NB4 (cell line): ENCODE measurements around the gene ATP7A.
"Not testable (repeated sequence)": the region's sequence is repeated elsewhere in the genome, so short reads cannot be mapped to it uniquely, and the experiment has no call there.

Experiments
- DNase-seq: peaks from one replicate; pipeline ENCODE4 v3.0.0; 2010; ENCODE audit warnings: low read depth
- H3K4me3 ChIP-seq: one replicate; pipeline ENCODE4 v1.5.1; 2011; ENCODE audit warnings: mild to moderate bottlenecking, low read depth, low read length, moderate library complexity
- MYC ChIP-seq: IDR thresholded peaks from 2 replicates; pipeline ENCODE4 v1.6.1; 2011; ENCODE audit warnings: low read depth, low read length
- POLR2A ChIP-seq: IDR thresholded peaks from 2 replicates; pipeline ENCODE4 v1.6.1; 2011; ENCODE audit warnings: mild to moderate bottlenecking; ENCODE audit not compliant: insufficient read length; ENCODE audit errors: extremely low read depth
- TF ChIP-seq, protein P1 (sequence below): IDR thresholded peaks from one replicate; pipeline ENCODE4 v1.5.1; 2012; ENCODE audit warnings: low read depth, low read length
- TF ChIP-seq, protein P2 (sequence below): IDR thresholded peaks from 2 replicates; pipeline ENCODE4 v1.6.1; 2011; ENCODE audit warnings: low read depth, low read length

ATP7A gene

GRCh38 chrX:78075787-78076389, 165.4 kb downstream of the ATP7A start:
- no peak overlapping the region for H3K4me3 ChIP-seq
- TF ChIP-seq, protein P1, sequence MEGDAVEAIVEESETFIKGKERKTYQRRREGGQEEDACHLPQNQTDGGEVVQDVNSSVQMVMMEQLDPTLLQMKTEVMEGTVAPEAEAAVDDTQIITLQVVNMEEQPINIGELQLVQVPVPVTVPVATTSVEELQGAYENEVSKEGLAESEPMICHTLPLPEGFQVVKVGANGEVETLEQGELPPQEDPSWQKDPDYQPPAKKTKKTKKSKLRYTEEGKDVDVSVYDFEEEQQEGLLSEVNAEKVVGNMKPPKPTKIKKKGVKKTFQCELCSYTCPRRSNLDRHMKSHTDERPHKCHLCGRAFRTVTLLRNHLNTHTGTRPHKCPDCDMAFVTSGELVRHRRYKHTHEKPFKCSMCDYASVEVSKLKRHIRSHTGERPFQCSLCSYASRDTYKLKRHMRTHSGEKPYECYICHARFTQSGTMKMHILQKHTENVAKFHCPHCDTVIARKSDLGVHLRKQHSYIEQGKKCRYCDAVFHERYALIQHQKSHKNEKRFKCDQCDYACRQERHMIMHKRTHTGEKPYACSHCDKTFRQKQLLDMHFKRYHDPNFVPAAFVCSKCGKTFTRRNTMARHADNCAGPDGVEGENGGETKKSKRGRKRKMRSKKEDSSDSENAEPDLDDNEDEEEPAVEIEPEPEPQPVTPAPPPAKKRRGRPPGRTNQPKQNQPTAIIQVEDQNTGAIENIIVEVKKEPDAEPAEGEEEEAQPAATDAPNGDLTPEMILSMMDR: no peak
- TF ChIP-seq, protein P2, sequence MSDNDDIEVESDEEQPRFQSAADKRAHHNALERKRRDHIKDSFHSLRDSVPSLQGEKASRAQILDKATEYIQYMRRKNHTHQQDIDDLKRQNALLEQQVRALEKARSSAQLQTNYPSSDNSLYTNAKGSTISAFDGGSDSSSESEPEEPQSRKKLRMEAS: no peak
- no peak for DNase-seq

DNA sequence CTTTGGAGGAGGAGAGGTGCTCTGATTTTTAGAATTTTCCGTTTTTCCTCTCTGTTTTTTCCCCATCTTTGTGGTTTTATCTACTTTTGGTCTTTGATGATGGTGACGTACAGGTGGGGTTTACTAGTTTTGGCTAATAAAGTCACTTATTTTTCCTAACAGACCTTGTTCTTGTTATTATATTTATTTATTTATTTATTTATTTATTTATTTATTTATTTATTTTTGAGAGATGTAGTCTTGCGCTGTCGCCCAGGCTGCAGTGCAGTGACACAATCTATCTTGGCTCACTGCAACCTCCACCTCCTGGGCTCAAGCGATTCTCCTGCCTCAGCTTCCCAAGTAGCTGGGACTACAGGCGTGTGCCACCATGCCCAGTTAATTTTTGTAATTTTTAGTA, 170.9 kb downstream of the ATP7A start:
- DNase-seq, H3K4me3 ChIP-seq: not testable (repeated sequence)

- no peak for TF ChIP-seq MYC
- TF ChIP-seq, protein P1: peak; percentile 3
- no peak for DNase-seq
- H3K4me3 ChIP-seq: no peak overlapping the region
Measured at GRCh38 chrX:78092296-78092695, 181.8 kb downstream of the ATP7A start.

GRCh38 chrX:78098108-78098507, 187.6 kb downstream of the ATP7A start:
- TF ChIP-seq, protein P2: no peak
- TF ChIP-seq MYC (no peak), POLR2A (no peak)
- TF ChIP-seq, protein P1: no peak
- no peak overlapping the region for H3K4me3 ChIP-seq
- no peak for DNase-seq
